Uterus (tissue), 2 donors: Measurements from ENCODE around the gene SOCS7.

Experiments
- CTCF ChIP-seq, 4 experiments: fragments of 200-600 bp in 2 of 4; fragments of 450-650 bp in 2 of 4; sonication (generic) in 2 of 4; IDR thresholded peaks; one replicate each; pipeline ENCODE4 v1.5.1; 2016 to 2019; ENCODE audit warnings: antibody characterized with exemption in 4 of 4, mild to moderate bottlenecking in 2 of 4, moderate library complexity in 1 of 4
- POLR2A ChIP-seq, 2 donors: fragments of 450-650 bp; IDR thresholded peaks; one replicate each; pipeline ENCODE4 v1.6.1; 2016; ENCODE audit warnings: antibody characterized with exemption in 2 of 2, mild to moderate bottlenecking in 1 of 2, moderate library complexity in 1 of 2

- TF ChIP-seq POLR2A (IDR thresholded peaks at IDR 0.05) (no peak), CTCF (IDR thresholded peaks at IDR 0.05) (no peak)
Observed at GRCh38 chr17:38322897-38323296, 28.7 kb upstream of the SOCS7 start.
